ENCODE data around the gene CMTM5.

Gene CMTM5

GRCh38 chr14:23358553-23359166, 18.2 kb upstream of the CMTM5 start:
- DNase-seq = no peak

GRCh38 chr14:23359167-23359626, 17.6 kb upstream of the CMTM5 start:
- no peak for DNase-seq

GRCh38 chr14:23359722-23360447, 17.0 kb upstream of the CMTM5 start:
- DNase-seq = no peak

- no peak for DNase-seq
These were observed 16.4 kb upstream of the CMTM5 start for GRCh38 chr14:23360496-23360895.

- no peak for DNase-seq
These were observed 15.5 kb upstream of the CMTM5 start for GRCh38 chr14:23361320-23361719.

- no peak for DNase-seq
These were observed 15.1 kb upstream of the CMTM5 start for GRCh38 chr14:23361763-23362162.

- no peak for DNase-seq
These were observed 14.6 kb upstream of the CMTM5 start for GRCh38 chr14:23362200-23362599.

- no peak for DNase-seq
These were observed 12.4 kb upstream of the CMTM5 start for GRCh38 chr14:23364164-23365035.

GRCh38 chr14:23365036-23365731, 11.7 kb upstream of the CMTM5 start, which contains the start of gene EFS:
EFS (minus strand) TSS chr14:23365172; CDS start chr14:23365025, 147 bp downstream.
- no peak for DNase-seq

- no peak for DNase-seq
These were observed 11.0 kb upstream of the CMTM5 start for GRCh38 chr14:23365732-23366425.

- no peak for DNase-seq
These were observed 10.4 kb upstream of the CMTM5 start for GRCh38 chr14:23366426-23366921.

- DNase-seq = no peak
These were observed 6.6 kb upstream of the CMTM5 start for GRCh38 chr14:23370221-23370620.

GRCh38 chr14:23371865-23372264, 5.0 kb upstream of the CMTM5 start:
- DNase-seq = no peak

- no peak for DNase-seq
These were observed 4.3 kb upstream of the CMTM5 start, which contains the start of gene IL25 for GRCh38 chr14:23372509-23372908. IL25 (plus strand) TSS chr14:23372809.

- no peak for DNase-seq
These were observed 3.8 kb upstream of the CMTM5 start for GRCh38 chr14:23373041-23373440.

GRCh38 chr14:23375527-23376251, 1.2 kb upstream of the CMTM5 start:
- DNase-seq = no peak

- DNase-seq = no peak
These were observed 328 bp downstream of the CMTM5 start for GRCh38 chr14:23377198-23377550.

- no peak for DNase-seq
These were observed 1.0 kb downstream of the CMTM5 start for GRCh38 chr14:23377573-23378563.

- no peak for DNase-seq
These were observed 1.9 kb downstream of the CMTM5 start for GRCh38 chr14:23378612-23379220.

All from activated gamma-delta T cell treated with Interleukin-2 at 50 U/mL for 16 hours (primary cell).